Mammary epithelial cell (primary cell): ENCODE data around the gene GBP7.

Experiments
- CTCF ChIP-seq, 2 donors: IDR thresholded peaks in 1 of 2; conservative IDR thresholded peaks in 1 of 2; 2 replicates each; pipeline ENCODE4 v1.5.1; 2011 to 2012; ENCODE audit warnings: inconsistent platforms in 2 of 2, low read length in 2 of 2, mild to moderate bottlenecking in 2 of 2, control low read depth in 1 of 2, low read depth in 1 of 2; ENCODE audit not compliant: insufficient read depth in 1 of 2; ENCODE audit errors: extremely low read depth in 1 of 2
- EZH2 ChIP-seq: IDR thresholded peaks from 2 replicates; pipeline ENCODE4 v1.6.1; 2012; ENCODE audit warnings: low read length, inconsistent platforms, borderline replicate concordance

- TF ChIP-seq CTCF (conservative IDR thresholded peaks at IDR 0.05 in 1 of 2, IDR thresholded peaks at IDR 0.05 in 1 of 2; ENCODE audit: extremely low read depth in 1 of 2, insufficient read depth in 1 of 2, low read depth in 1 of 2, low read length in 2 of 2) = no peak
- TF ChIP-seq EZH2 = no peak
Observed at GRCh38 chr1:89088572-89088971, 87.2 kb downstream of the GBP7 start.
